NOMO-1 (cell line): Measurements from ENCODE around the gene MKS1.
A peak's percentile ranks its signal among the peaks of the same experiment; 100 is the strongest.

Experiments used
- DNase-seq, 2 experiments: peaks; one replicate each; lab custom pipeline; 2025; ENCODE audit not compliant: unreplicated experiment in 2 of 2; lab: John Stamatoyannopoulos, UW

Gene MKS1

GRCh38 chr17:58204796-58205195 is 14.3 kb downstream of the MKS1 start:
- no peak for DNase-seq

GRCh38 chr17:58202859-58203258 is 16.2 kb downstream of the MKS1 start:
- DNase-seq, result no peak

- DNase-seq, result peak; percentile 43 to 63
Measured at GRCh38 chr17:58200024-58200633, 18.9 kb downstream of the MKS1 start.

GRCh38 chr17:58196610-58197009 is 22.4 kb downstream of the MKS1 start:
- DNase-seq, result no peak

- no peak for DNase-seq
Measured at GRCh38 chr17:58195518-58196123, 23.4 kb downstream of the MKS1 start.

- no peak for DNase-seq
Measured at GRCh38 chr17:58193641-58194255, 25.3 kb downstream of the MKS1 start.

- peak in 1 of 2 experiments; percentile 3 for DNase-seq
Measured at GRCh38 chr17:58192612-58193011, 26.4 kb downstream of the MKS1 start, which contains the start of gene EPX. Gene EPX (plus strand): TSS chr17:58192726. CDS start chr17:58192847, 121 bp downstream.

- no peak for DNase-seq
Measured at GRCh38 chr17:58191241-58191896, 27.7 kb downstream of the MKS1 start.

GRCh38 chr17:58189436-58190146 is 29.5 kb downstream of the MKS1 start:
- DNase-seq, result no peak

GRCh38 chr17:58187675-58188074 is 31.4 kb downstream of the MKS1 start:
- DNase-seq, result no peak

- no peak for DNase-seq
Measured at GRCh38 chr17:58187063-58187462, 32.0 kb downstream of the MKS1 start.

GRCh38 chr17:58186591-58186990 is 32.5 kb downstream of the MKS1 start:
- no peak for DNase-seq

GRCh38 chr17:58184986-58185761 is 33.9 kb downstream of the MKS1 start:
- no peak for DNase-seq

- peak; percentile 15 to 33 for DNase-seq
Measured at GRCh38 chr17:58184308-58184985, 34.6 kb downstream of the MKS1 start.

- DNase-seq, result no peak
Measured at GRCh38 chr17:58183514-58183913, 35.5 kb downstream of the MKS1 start.

- no peak for DNase-seq
Measured at GRCh38 chr17:58181796-58182195, 37.3 kb downstream of the MKS1 start.

- peak in 1 of 2 experiments; percentile 11 for DNase-seq
Measured at GRCh38 chr17:58176200-58176599, 42.9 kb downstream of the MKS1 start.

GRCh38 chr17:58174871-58175270 is 44.2 kb downstream of the MKS1 start:
- no peak for DNase-seq

GRCh38 chr17:58172369-58173071 is 46.5 kb downstream of the MKS1 start:
- DNase-seq, result peak in 1 of 2 experiments; percentile 28
